B cell (primary cell): ENCODE data around the gene NTHL1. TPM values are rescaled to one million over a fixed set of nuclear protein-coding genes. Genes with fewer than 3 reads are reported as not detected.

Source experiments
- ATAC-seq: fragments of 200-7000 bp; cut with Tn5 transposase; one replicate; pipeline ENCODE4 v1.10.0; 2021; ENCODE audit warnings: low read depth, mild to moderate bottlenecking, moderate number of reproducible peaks, moderate library complexity
- CTCF ChIA-PET: fragments of 350-600 bp; sonication (Branson Sonifier 250); formaldehyde crosslinking; loops from one replicate; lab custom pipeline; 2021; ENCODE audit warnings: antibody characterized with exemption, inconsistent platforms; lab: Charles Lee
- POLR2A ChIA-PET: fragments of 350-600 bp; sonication (Branson Sonifier 250); formaldehyde crosslinking; loops from one replicate; lab custom pipeline; 2021; ENCODE audit warnings: antibody characterized with exemption; lab: Charles Lee
- DNase-seq: peaks from one replicate; pipeline ENCODE4 v3.0.0; 2013
- H2AFZ ChIP-seq: 2 replicates; pipeline ENCODE4 v1.6.1; 2012; ENCODE audit warnings: mild to moderate bottlenecking, low read depth, low read length; ENCODE audit not compliant: insufficient read depth, poor library complexity, severe bottlenecking
- H3K27ac ChIP-seq, 2 donors: 1 replicate in 1 of 2; 2 replicates in 1 of 2; pipeline ENCODE4 v1.5.1; 2012 to 2013; ENCODE audit warnings: low read length in 2 of 2, mild to moderate bottlenecking in 2 of 2, moderate library complexity in 1 of 2
- H3K27me3 ChIP-seq, 4 experiments: fragments of 200-600 bp in 1 of 4; sonication (generic) in 1 of 4; replicated peaks in 1 of 4; 1 replicate in 2 of 4; 2 replicates in 2 of 4; pipeline versions ENCODE4 v1.6.1 to v1.7.0; 2013 to 2016; ENCODE audit warnings: low read length in 3 of 4, mild to moderate bottlenecking in 2 of 4, mixed read lengths in 1 of 4, moderate library complexity in 1 of 4; ENCODE audit not compliant: insufficient read depth in 4 of 4, control insufficient read depth in 3 of 4; ENCODE audit errors: control extremely low read depth in 1 of 4
- H3K36me3 ChIP-seq, 2 experiments: replicated peaks in 1 of 2; 1 replicate in 1 of 2; 2 replicates in 1 of 2; pipeline versions ENCODE4 v1.6.1 to v1.7.1; 2013; ENCODE audit warnings: low read length in 1 of 2; ENCODE audit not compliant: insufficient read depth in 2 of 2, control insufficient read depth in 1 of 2; ENCODE audit errors: control extremely low read depth in 1 of 2, extremely low read depth in 1 of 2
- H3K4me1 ChIP-seq, 2 donors: fragments of 200-600 bp in 1 of 2; sonication (generic) in 1 of 2; 1 replicate in 1 of 2; 2 replicates in 1 of 2; pipeline versions ENCODE4 v1.5.1 to v1.6.1; 2013 to 2017; ENCODE audit warnings: low read length in 2 of 2; ENCODE audit not compliant: control insufficient read depth in 2 of 2, insufficient read depth in 2 of 2
- H3K4me2 ChIP-seq: replicated peaks from 2 replicates; pipeline ENCODE3; 2012; ENCODE audit warnings: mild to moderate bottlenecking, low read depth, low read length; ENCODE audit not compliant: poor library complexity, severe bottlenecking
- H3K4me3 ChIP-seq, 5 experiments: fragments of 200-600 bp in 1 of 5; sonication (generic) in 1 of 5; 1 replicate in 3 of 5; 2 replicates in 2 of 5; pipeline versions ENCODE4 v1.5.1 to v1.7.0; 2011 to 2016; ENCODE audit warnings: low read length in 4 of 5, mild to moderate bottlenecking in 4 of 5, low read depth in 2 of 5, control low read depth in 1 of 5, moderate library complexity in 1 of 5; ENCODE audit not compliant: insufficient read depth in 1 of 5; ENCODE audit errors: control extremely low read depth in 1 of 5, extremely low read depth in 1 of 5
- H3K79me2 ChIP-seq: fragments of 200-600 bp; sonication (generic); one replicate; pipeline ENCODE4 v1.6.0; 2016; ENCODE audit warnings: low read length; ENCODE audit not compliant: control insufficient read depth, insufficient read depth
- H3K9ac ChIP-seq: fragments of 200-600 bp; sonication (generic); 2 replicates; pipeline ENCODE4 v1.6.1; 2017; ENCODE audit warnings: mild to moderate bottlenecking, low read length, moderate library complexity
- H3K9me3 ChIP-seq, 3 donors: one replicate each; pipeline versions ENCODE4 v1.6.1 to v1.7.1; 2013; ENCODE audit warnings: low read length in 2 of 3; ENCODE audit not compliant: control insufficient read depth in 2 of 3, insufficient read depth in 1 of 3; ENCODE audit errors: control extremely low read depth in 1 of 3
- H4K20me1 ChIP-seq: 2 replicates; pipeline ENCODE4 v1.6.0; 2012; ENCODE audit warnings: mild to moderate bottlenecking, low read length; ENCODE audit not compliant: insufficient read depth, control insufficient read depth, poor library complexity, severe bottlenecking
- H3K27ac Mint-ChIP-seq: one replicate; pipeline ENCODE4 v1.8.0; 2021; ENCODE audit warnings: mixed read lengths
- H3K27me3 Mint-ChIP-seq: one replicate; pipeline ENCODE4 v1.8.0; 2021; ENCODE audit warnings: mixed read lengths
- H3K4me1 Mint-ChIP-seq: one replicate; pipeline ENCODE4 v1.8.0; 2021; ENCODE audit warnings: mixed read lengths
- H3K4me3 Mint-ChIP-seq: one replicate; pipeline ENCODE4 v1.8.0; 2021; ENCODE audit warnings: mixed read lengths
- H3K9me3 Mint-ChIP-seq: one replicate; pipeline ENCODE4 v1.8.0; 2022; ENCODE audit warnings: mixed read lengths; ENCODE audit not compliant: insufficient read depth
- CTCF ChIP-seq: fragments of 200-600 bp; IDR thresholded peaks from one replicate; pipeline ENCODE4 v1.8.0; 2022; ENCODE audit warnings: antibody characterized with exemption, mild to moderate bottlenecking
- EZH2 ChIP-seq: IDR thresholded peaks from 2 replicates; pipeline ENCODE4 v1.6.1; 2012; ENCODE audit warnings: borderline replicate concordance, low read depth, mild to moderate bottlenecking, moderate library complexity, low read length; ENCODE audit not compliant: insufficient read depth, poor library complexity, severe bottlenecking
- WGBS: methylation state at CpG from one replicate; pipeline ENCODE4 v1.1.5; 2013; ENCODE audit warnings: missing lambda C conversion rate; ENCODE audit not compliant: insufficient coverage; 5-methylcytosine and 5-hydroxymethylcytosine counted together
- intact Hi-C: fragments of 100-400 bp; cut with micrococcal nuclease; formaldehyde crosslinking; loops from one replicate; pipeline ENCODE4 v1.10.0; 2022
- polyA plus RNA-seq: library from polyadenylated mRNA; depleted of rRNA; stranded (reverse); fragments of >200 nt; gene quantifications from 2 replicates; pipeline ENCODE4 v1.2.3, GENCODE V29; 2012
- total RNA-seq, 2 donors: library from RNA; stranded (reverse); fragments of 120-200 nt in 1 of 2; gene quantifications; 1 replicate in 1 of 2; 2 replicates in 1 of 2; pipeline versions ENCODE4 v1.2.3 to v1.2.4, GENCODE V29; 2013 to 2022

Gene NTHL1
- total and polyA plus RNA-seq, 2 donors (not counting 1 experiment from before 2014, with no cell fraction given): 17.5 to 27.6 TPM

GRCh38 chr16:2032285-2033056 is 15.2 kb downstream of the NTHL1 start:
- no peaks in the 10 kb centered on the region for H3K9me3 Mint-ChIP-seq
- no peaks in the 10 kb centered on the region for H3K36me3 ChIP-seq
- H3K4me3 ChIP-seq: no peak overlapping the region
- peaks cover under 1 to 6% of the 10 kb centered on the region in 2 donors for H3K4me1 ChIP-seq
- CTCF ChIA-PET: interaction anchor here (1.1 kb wide), 1 partner anchor 10 kb away, joined by 4 read pairs; no protein-coding TSS in a partner anchor
- POLR2A ChIA-PET: interaction anchor here (0.7 kb wide), 1 partner anchor 430 kb away, joined by 3 read pairs; no protein-coding TSS in a partner anchor
- no peak overlapping the region for H3K27ac ChIP-seq
- ATAC-seq (peak; percentile 45), DNase-seq (no peak)
- WGBS: 60% methylated on average over 12 of the region's 15 CpGs
- intact Hi-C loops: no loop called here
- H3K27me3 Mint-ChIP-seq: peaks cover 6% of the 10 kb centered on the region
- peak overlapping the region; percentile 44 for H3K4me2 ChIP-seq
- no peaks in the 10 kb centered on the region for H4K20me1 ChIP-seq
- H3K79me2 ChIP-seq: no peaks in the 10 kb centered on the region
- H3K27me3 ChIP-seq: peaks cover 0 to 24% (median 5%) of the 10 kb centered on the region in 4 experiments
- H2AFZ ChIP-seq: peak overlapping the region; percentile 54
- peaks cover 0 to 13% (median 0%) of the 10 kb centered on the region in 3 donors for H3K9me3 ChIP-seq
- no peak overlapping the region for H3K9ac ChIP-seq
- peaks cover 3% of the 10 kb centered on the region for H3K4me1 Mint-ChIP-seq
- no peak overlapping the region for H3K4me3 Mint-ChIP-seq
- H3K27ac Mint-ChIP-seq: no peak overlapping the region
- no peak for TF ChIP-seq EZH2
- no peak for TF ChIP-seq CTCF

GRCh38 chr16:2031081-2031577 is 16.5 kb downstream of the NTHL1 start:
- Histone ChIP-seq H3K9me3 (peaks cover 0 to 13% (median 0%) of the 10 kb centered on the region in 3 donors), H3K36me3 (no peaks in the 10 kb centered on the region), H3K27me3 (peaks cover 0 to 30% (median 8%) of the 10 kb centered on the region in 4 experiments), H3K4me2 (no peak overlapping the region), H3K9ac (no peak overlapping the region), H3K4me3 (no peak overlapping the region), H4K20me1 (no peaks in the 10 kb centered on the region), H2AFZ (no peak overlapping the region), H3K4me1 (peaks cover 8 to 14% of the 10 kb centered on the region in 2 donors), H3K27ac (no peak overlapping the region), H3K79me2 (no peaks in the 10 kb centered on the region)
- ChIA-PET CTCF (interaction anchor here (1.0 to 1.1 kb wide), 2 partner anchors 9 to 109 kb away, joined by 3 to 4 read pairs; no protein-coding TSS in a partner anchor), POLR2A (no interaction called here)
- H3K27me3 Mint-ChIP-seq: peaks cover 8% of the 10 kb centered on the region
- WGBS: 63% methylated on average over 7 of the region's 11 CpGs
- no peak overlapping the region for H3K27ac Mint-ChIP-seq
- no peaks in the 10 kb centered on the region for H3K9me3 Mint-ChIP-seq
- ATAC-seq (no peak), DNase-seq (no peak)
- intact Hi-C loops: no loop called here
- TF ChIP-seq EZH2 (no peak), CTCF (no peak)
- H3K4me1 Mint-ChIP-seq: peaks cover 5% of the 10 kb centered on the region
- H3K4me3 Mint-ChIP-seq: no peak overlapping the region
